Eye (tissue), 1 donor: Measurements from ENCODE around the gene SLC38A6.

Experiments used
- DNase-seq: peaks from one replicate; pipeline ENCODE4 v3.0.0-alpha.2; 2015

SLC38A6 gene

GRCh38 chr14:60980811-60981632 lies at the start of gene SLC38A6, which contains the start of gene TRMT5:
Gene SLC38A6 (plus strand): TSS chr14:60981245. CDS start chr14:60981278, 33 bp downstream.
Gene TRMT5 (minus strand): TSS chr14:60981079. CDS start chr14:60980973, 106 bp downstream.
- DNase-seq, result peak; percentile 98

GRCh38 chr14:60933920-60934655 lies 47.0 kb upstream of the SLC38A6 start:
- no peak for DNase-seq

- no peak for DNase-seq
Measured at GRCh38 chr14:60935319-60935718, 45.7 kb upstream of the SLC38A6 start.

GRCh38 chr14:60943637-60944032 lies 37.4 kb upstream of the SLC38A6 start:
- DNase-seq, result no peak

GRCh38 chr14:60944204-60944603 lies 36.8 kb upstream of the SLC38A6 start:
- no peak for DNase-seq

- DNase-seq, result no peak
Measured at GRCh38 chr14:60945984-60946383, 35.1 kb upstream of the SLC38A6 start.

DNA sequence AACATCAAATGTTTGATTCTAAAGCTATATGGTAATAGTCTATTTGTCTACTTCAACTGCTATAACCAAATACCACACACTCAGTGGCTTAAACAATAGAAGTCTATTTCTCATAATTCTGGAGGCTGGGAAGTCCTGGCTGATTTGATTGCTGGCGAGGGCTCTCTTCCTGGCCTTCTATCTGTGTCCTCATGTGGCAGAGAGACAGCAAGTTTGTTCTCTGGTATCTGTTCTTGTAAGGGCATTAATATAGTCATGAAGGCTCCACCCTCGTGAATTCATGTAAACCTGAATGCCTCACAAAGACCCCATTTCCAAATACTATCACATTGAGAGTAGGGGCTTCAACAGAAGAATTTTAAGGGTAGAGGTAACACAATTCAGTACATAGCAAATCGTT lies 34.3 kb upstream of the SLC38A6 start:
- no peak for DNase-seq

DNA sequence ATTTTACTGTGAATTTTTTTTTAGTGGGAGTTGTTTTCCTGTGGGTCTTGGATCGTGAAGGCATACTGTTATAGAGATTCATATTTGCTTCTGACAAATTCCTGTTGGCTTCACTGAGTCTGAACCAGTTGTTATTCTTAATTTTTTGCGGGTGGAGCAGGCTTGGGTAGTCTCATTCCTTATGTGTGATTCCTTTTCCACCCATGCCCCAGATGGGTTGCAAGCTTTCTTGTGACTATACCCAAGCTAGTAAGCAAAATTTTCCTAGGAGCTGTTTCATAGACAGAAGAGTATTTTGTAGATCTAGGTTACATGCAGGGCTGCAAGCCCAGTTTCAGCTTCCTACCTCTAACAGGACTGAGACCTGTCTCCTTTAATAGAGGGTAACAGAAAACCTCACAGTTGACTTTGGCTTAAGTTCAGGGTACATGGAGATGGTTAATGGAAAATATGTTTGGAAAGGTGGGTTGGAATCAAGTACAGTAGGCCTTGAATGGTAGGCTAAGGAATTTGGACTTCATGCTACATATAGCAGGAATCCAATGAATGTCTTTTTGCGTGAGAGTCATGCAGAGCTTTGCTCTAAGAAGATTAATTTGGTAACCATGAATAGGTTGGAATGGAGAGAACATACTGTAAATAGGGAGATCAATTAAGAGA lies 29.1 kb upstream of the SLC38A6 start:
- no peak for DNase-seq

GRCh38 chr14:60956202-60956601 lies 24.8 kb upstream of the SLC38A6 start:
- DNase-seq, result no peak

DNA sequence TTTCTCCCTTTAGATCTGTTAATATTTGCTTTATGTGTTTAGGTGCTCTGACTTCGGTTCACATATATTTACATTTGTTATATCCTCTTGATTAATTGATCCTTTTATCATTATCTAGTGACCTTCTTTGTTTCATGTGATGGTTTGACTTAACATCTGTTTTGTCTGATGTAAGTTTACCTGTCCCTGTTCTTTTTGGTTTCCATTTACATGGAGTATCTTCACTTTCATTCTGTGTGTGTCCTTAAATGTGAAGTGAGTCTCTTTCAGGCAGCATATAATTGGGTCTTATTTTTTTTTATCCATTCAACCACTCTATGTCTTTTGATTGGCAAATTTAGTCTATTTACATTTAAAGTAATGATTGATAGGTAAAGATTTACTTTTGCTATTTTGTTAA lies 24.4 kb upstream of the SLC38A6 start:
- DNase-seq, result no peak

GRCh38 chr14:60958146-60958545 lies 22.9 kb upstream of the SLC38A6 start:
- DNase-seq, result no peak

DNA sequence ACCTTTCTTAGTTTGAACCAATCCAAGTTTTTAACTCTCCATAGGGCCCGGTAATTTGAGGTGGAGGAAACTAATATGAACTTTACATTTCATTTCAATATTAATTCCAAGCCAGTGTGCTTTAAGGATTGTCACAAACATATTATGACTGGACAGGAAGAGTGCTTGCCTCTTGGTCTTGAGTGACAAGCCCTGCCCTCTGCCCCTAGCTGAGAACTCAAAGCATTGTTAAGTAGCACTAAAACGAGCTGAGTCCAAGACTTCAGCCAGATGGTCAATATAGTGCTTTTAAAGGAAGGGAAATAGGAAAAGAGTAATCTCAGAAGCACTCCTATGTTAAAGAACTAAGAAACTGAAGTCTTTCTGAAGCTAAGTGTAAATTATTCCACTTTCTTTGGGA lies 17.3 kb upstream of the SLC38A6 start:
- no peak for DNase-seq

DNA sequence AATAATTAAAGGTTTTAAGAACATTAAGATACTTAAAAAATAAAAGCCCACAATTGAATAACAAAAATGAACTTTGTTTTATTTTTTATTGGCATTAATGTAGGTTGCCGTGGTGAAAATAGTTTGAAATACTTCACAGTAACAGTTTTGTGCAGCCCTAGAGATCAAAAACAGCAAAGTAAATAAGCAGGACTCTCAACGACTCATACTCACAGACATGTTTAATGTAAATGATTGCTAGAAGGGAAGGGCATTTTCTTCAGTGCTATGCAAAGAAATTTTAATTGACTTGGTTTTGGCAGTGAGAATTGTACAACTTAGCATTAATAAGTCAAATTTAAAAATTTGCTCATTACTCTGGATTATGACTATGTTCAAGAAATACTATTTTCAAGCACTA lies 16.1 kb upstream of the SLC38A6 start:
- DNase-seq, result no peak

DNA sequence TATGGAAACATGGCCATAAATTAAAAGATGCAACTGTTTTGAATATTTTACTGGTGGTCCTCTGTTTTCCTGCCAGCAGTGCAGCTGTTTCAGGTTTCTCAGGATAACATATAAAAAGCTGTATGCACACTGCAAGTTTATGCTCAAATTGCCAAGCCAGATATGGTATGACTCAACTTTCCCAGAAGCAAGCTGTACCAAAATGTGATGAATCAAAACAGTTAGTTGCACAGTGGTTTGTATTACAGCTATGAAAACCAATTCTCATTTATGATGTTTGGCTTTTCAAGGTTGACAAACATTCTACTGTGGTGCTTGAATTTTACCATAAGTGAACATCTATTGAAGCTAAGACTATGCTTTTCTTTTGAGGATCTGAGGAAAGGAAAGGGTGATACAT lies 15.6 kb upstream of the SLC38A6 start:
- DNase-seq, result no peak

GRCh38 chr14:60968099-60968498 lies 12.9 kb upstream of the SLC38A6 start:
- DNase-seq, result no peak

DNA sequence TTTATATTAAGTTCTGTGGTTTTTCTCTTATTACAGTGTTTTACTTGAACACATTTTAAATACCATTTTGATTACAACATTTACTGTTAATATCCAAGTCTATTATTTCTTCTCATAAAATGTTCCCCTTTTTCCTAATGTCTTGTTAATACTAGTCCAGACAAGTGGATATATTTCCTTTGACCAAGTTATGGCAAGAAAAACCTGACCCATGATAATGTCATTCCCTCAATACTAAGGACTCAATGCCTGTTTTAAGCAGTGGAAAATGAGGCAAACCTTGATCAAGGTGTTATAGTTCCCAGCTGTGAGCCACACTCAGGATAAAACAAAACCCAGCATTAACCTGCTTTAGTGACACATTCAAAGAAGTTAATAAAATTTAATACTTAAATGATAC lies 12.4 kb upstream of the SLC38A6 start:
- DNase-seq, result no peak

GRCh38 chr14:60970146-60970545 lies 10.9 kb upstream of the SLC38A6 start:
- DNase-seq, result no peak

DNA sequence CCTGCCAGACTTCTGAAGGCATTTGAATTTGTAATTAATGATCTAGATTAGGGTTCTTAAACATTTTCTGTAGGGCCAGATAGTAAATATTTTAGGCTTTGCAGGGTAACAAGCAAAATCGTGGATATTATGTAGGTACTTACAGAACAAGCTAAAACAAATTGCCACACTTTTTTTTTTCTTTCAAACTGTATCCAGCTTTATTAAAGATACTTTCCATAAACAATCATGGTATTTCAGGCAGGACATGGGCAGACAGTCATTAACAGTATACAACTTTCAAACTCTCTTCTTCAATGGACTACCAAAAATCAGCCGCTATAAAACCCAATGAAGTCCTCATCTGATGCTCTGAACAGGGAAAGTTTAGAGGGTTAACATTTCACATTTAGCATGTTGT lies 9.8 kb upstream of the SLC38A6 start:
- DNase-seq, result no peak

- DNase-seq, result no peak
Measured at GRCh38 chr14:60972295-60972694, 8.8 kb upstream of the SLC38A6 start.

- DNase-seq, result no peak
Measured at GRCh38 chr14:60973070-60973469, 8.0 kb upstream of the SLC38A6 start.

DNA sequence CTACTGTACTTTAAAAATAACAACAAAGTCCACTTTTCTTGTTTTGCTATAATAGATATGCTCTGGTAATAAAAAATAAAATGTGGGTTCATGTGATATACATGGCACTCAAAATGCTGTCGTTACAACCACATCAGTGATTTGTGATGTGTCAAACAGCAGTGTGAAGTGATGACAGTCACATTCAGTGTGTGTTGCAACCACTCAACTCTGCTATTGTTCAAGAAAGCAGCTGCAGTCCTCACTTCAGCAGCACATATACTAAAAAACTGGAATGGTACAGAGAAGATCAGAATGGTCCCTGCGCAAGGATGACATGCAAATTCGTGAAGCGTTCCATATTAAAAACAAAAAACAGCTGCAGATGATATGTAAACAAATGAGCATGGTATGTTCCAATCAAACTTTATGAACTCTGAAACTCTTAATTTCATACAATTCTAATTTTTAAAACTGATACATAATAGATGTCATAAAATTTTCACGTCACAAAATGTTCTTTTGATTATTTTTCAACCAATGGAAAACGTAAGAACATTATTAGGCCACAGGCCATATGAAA lies 6.9 kb upstream of the SLC38A6 start:
- DNase-seq, result no peak

DNA sequence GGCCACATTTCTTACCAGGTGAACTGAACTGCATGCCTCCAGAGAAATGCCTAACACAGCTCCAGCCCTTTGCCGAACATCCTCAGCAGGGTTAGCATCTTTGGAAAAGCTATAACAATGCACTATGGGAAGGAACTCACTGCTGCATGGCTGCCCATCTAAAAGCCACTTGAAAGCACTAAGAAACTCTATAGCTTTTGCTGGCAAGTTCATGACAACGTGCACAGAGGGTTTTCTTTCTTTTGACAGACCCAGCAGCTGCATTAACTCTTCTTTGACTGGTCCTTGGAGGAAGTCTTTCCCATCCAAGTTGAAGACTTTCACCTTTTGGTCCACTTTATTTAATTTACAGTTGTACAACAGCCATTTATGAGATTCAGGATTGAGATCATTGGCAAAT lies 5.5 kb upstream of the SLC38A6 start:
- DNase-seq, result no peak

DNA sequence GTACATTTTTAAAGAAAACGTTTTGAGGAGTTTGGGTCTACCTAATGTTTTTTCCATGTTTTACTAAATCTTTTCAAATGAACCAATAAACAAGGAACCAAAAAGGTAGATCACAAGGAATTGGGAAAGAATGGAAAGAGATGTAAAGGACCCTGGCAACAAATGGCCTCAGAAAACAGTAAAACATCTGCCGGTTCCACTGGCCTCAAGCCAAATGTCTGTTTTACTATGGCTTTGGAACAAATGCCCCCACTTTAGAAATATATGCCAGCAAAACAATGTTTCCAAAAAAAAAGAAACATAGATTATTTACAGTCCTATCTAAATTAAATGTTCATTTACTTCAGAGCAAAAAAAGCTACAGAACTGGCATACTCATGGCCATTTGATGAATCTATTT lies 3.2 kb upstream of the SLC38A6 start:
- no peak for DNase-seq
